ENCODE data around the gene MBNL1.

GRCh38 chr3:152480282-152480953 is 211.7 kb downstream of the MBNL1 start:
- TF ChIP-seq CTCF (IDR thresholded peaks at IDR 0.05; ENCODE audit: low read length) (no peak), EZH2 (optimal IDR thresholded peaks at IDR 0.05; ENCODE audit: low read depth, low read length) (no peak)
